HG03039 (cell line): ENCODE data around the gene ROPN1.
"Not testable (repeated sequence)": the region's sequence is repeated elsewhere in the genome, so short reads cannot be mapped to it uniquely, and the experiment has no call there.

Experiments used
- ATAC-seq: cut with Tn5 transposase; IDR thresholded peaks from one replicate; pipeline ENCODE4 v1.9.1; 2021; ENCODE audit warnings: mild to moderate bottlenecking, moderate library complexity; ENCODE audit not compliant: unreplicated experiment

Gene ROPN1

GRCh38 chr3:123997543-123997942 is 5.6 kb upstream of the ROPN1 start:
- no peak for ATAC-seq

DNA sequence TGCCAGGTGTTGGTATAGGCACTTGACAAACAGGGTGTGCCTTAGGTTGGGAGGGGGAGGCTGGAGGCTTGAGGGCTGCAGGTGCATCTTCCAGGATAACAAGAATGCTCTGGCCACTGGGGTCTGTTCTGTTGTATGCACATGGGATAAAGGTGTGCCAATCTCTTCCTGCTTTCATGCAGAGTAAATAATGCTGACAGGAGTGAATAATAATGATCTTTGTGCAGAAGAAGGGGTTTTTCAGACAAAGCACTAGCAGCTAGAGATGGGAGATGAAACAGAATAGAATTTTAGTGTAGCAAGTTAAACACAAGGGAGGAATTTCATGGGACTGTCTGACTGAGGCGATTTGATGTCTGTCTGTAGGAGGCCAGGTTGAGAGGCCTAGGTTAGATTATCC is 1.9 kb upstream of the ROPN1 start:
- no peak for ATAC-seq

DNA sequence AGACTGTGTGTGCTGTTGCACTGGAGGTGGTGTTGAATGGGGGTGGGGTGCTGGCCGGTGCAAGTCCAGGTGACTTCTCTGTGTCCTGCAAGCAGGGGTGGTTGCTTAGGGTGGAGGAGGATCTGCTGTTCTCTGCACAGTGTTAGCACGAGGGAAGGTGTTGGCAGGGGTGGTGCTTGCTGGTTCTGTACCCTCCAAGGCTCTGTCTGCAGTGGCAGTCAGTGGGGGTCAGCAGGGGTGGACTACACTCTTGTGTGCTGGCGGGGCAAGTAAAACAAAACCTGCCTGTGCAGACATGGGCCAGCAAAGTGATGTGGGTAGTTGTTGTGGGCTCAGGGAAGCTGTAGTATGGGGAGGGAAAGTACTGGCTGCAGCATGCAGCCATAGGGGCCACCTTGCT is 5.5 kb downstream of the ROPN1 start:
- ATAC-seq, result no peak

DNA sequence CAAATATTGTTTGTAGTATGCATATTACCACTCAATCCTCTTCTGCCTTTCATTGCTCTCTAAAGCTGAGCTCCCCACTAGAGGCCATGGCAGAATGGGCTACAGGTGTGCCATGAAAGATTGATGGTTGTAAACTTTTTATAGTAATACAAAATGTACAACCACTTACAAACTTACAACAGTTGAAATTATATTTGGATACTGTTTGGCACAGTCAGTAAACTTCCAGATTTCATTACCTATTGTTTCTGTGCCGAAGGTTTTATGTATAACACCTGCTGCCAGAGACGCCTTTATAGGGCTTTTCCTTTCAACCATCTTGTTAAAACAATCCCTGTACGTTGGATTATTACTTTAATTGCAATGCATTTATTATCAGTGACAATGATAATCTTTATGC is 7.0 kb downstream of the ROPN1 start:
- no peak for ATAC-seq

GRCh38 chr3:123984350-123984749 is 7.6 kb downstream of the ROPN1 start:
- ATAC-seq, result no peak

- not testable (repeated sequence) for ATAC-seq
Measured at GRCh38 chr3:123981317-123981716, 10.6 kb downstream of the ROPN1 start.

DNA sequence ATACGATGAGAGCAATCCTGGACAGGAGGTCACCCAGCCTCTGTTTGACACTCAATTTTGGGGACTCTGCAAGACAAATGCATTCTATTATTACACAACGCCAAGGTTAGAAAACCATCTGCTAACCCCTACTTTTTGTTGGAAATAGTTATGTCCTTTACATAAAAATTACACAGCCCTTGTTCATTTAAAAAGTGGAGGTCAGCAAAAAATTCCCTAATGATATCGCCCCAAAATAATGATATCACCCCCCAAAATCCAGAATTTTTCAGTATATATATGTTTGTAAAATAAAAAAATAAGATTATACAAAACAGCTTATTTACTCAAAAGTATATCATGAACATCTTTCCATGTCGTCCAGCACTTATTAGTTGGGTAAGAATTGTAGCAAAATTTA is 11.4 kb downstream of the ROPN1 start:
- no peak for ATAC-seq

GRCh38 chr3:123979525-123980501 is 12.1 kb downstream of the ROPN1 start:
- not testable (repeated sequence) for ATAC-seq

DNA sequence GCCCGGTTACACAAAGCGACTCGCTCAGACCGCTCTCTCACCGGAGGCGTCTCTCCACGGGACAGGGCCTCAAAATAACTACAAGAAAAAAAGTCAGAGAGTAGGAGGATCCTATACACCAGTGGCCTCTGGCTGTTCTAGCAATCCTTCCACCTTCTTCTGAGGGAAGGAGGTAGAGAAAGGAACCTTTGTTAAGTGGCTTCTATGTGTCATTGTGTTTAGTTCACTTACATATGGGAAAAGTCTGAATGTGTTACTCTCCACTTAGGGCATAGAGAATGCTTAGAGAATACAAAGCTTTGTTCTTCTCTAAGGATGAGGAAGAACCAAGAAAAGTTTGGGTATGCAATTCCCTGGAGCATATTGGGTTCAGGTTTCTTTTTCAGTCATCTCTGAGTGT is 15.0 kb downstream of the ROPN1 start:
- not testable (repeated sequence) for ATAC-seq

DNA sequence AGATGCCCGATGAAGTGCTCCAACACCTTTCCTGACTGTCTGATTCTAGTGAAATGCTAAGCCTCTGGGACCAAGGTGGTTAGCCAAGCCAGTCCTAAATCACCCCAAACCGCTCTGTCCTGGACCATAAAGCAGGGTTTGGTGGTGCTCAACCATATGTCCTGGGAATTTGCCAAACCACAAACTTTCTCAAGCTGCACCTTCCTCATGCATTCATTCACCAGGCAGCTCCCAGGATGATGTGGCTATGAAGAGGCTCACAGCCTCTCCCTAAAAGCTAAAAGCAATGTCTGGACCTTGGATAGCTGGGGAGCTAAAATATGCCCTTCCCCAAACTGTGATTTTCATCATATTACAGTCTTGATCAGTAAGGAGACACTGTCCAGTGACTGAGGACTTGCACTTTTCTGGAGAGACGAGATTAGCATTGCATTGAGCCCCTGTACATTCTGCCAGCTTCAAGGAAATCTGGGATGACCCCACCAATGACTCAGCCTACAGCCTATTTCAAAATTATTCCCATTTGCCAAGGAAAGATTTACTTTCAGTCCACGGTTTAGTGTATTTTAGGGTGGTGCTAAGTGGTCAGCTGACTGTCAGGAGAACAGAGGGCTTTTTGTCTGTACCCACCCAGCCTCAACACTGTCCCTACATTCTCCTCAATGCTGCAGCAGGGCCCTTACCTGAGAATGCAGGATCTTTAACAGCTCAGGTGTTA is 15.6 kb downstream of the ROPN1 start:
- not testable (repeated sequence) for ATAC-seq

- ATAC-seq, result not testable (repeated sequence)
Measured at GRCh38 chr3:123975030-123975429, 16.9 kb downstream of the ROPN1 start.

- no peak for ATAC-seq
Measured at GRCh38 chr3:123971406-123971805, 20.5 kb downstream of the ROPN1 start.

GRCh38 chr3:123967260-123967659 is 24.7 kb downstream of the ROPN1 start:
- ATAC-seq, result not testable (repeated sequence)

GRCh38 chr3:123966799-123967198 is 25.1 kb downstream of the ROPN1 start:
- not testable (repeated sequence) for ATAC-seq

GRCh38 chr3:123964793-123965192 is 27.1 kb downstream of the ROPN1 start:
- not testable (repeated sequence) for ATAC-seq

GRCh38 chr3:123961508-123961856 is 30.4 kb downstream of the ROPN1 start:
- ATAC-seq, result no peak

DNA sequence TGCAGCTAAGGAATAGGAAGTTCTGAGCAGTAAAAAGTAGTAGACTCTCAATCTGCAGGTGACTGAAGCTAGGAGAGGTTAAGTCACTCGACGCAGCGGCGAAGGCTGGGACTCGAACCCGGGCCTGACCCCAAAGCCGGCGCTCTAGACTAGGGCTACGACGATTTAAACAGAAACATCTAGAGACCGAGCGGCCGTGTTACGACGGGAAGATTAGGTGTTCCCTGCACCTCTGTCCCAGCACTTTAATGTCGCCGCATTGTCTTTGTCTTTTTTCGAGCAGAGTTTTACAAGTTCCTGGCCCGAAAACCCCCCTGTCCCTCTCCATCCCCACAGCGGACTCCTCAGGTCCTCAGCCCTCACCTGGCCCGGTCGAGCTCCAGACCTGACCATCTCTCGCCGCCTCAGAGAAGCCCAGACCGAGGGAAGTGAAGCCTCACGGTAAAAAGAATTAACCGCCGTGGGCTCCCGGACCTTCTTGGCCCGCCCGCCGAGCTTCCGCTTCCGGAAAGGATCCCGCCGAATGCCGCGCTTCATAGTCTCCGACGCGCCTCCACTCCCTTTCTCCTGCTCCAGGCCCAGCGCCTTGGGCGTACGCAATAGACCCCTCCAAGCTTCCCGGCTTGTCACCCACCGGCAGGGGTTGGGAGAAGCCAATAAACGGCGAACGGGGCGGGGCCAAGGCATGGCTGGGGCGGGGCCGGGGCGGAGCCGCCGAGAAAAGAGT is 31.0 kb downstream of the ROPN1 start, which contains the start of gene CCDC14:
Gene CCDC14 (minus strand): TSS at position 449 of the 727 bp plus-strand sequence. CDS start 56 bp downstream, at position 393.
- peak; percentile 91 for ATAC-seq

- peak; percentile 77 for ATAC-seq
Measured at GRCh38 chr3:123953735-123954134, 38.2 kb downstream of the ROPN1 start.

DNA sequence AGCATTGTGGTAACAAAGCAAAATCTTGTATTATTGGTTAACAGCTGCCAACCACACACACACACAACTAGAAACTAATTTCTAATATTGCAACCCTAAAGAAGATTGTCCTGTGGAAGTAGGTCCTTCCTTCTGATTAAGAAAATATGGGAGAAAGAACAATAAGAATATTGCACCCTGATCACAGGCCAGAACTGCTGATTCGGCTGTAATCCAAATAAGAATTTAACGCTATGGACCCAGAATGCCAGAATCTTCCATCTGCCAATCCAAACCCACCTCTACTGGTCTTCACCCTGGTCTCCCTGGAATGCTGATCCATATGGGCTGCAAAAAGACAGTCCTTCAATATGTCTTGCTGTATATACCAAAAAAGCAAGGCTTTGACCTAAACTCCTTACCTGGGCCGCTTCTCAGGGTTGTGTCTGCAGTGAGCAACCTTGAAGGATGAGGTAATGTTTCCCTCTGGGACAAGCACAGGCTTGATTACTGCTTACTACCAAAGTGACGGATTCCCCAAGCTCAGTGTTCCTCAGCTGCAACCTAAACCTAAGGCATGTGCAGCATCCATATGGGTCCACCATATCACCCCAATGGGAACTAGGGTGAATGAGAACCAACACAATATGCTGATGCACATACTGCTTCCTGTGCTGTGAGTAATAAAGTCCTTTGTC is 38.9 kb downstream of the ROPN1 start:
- ATAC-seq, result peak; percentile 16
